NCI-H526 (cell line): ENCODE results near the gene CDK6.
A peak's percentile ranks its signal among the peaks of the same experiment; 100 is the strongest.

Experiments used
- DNase-seq, 2 experiments: peaks; one replicate each; lab custom pipeline; 2025; lab: John Stamatoyannopoulos, UW

The CDK6 gene

DNA sequence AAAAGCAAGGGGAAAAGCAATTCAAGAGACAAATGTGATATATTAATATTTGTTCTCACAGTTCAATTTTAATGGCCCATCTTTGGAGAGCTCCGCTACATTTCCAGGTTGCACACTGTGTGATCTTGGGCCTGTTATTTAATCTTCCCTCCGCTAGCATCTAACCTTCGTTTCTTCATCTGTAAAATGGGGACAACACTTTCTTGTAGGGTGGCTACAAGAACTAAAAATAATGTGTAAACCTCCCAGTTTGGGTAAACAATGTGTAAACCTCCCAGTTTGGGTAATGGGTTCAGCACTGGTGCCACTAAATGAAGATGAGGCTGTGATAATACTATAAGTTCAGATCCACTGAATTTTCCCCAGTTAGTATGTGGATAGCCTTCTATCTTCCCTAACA lies 99.5 kb downstream of the CDK6 start:
- DNase-seq: no peak

DNA sequence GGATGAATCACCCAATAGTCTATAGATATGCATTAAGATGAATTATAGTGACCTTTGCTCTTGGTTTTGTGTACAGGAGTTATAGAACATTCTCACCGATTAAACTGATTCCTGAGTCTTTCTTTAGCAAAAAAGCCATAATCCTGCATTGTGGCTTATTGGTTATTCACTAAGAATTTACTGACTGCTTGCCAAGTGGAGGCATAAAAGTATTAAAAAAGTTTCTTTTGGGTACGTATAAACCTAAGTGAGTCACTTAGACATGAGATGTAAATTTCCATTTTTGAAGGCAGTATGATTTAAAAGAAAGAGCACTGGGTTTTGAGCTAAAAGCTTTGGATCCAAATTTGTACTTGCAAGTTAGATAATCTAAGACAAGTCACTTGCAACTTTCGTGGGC lies 100.7 kb downstream of the CDK6 start:
- DNase-seq: no peak

- no peak for DNase-seq
These were observed 103.9 kb downstream of the CDK6 start for GRCh38 chr7:92732316-92733036.

DNA sequence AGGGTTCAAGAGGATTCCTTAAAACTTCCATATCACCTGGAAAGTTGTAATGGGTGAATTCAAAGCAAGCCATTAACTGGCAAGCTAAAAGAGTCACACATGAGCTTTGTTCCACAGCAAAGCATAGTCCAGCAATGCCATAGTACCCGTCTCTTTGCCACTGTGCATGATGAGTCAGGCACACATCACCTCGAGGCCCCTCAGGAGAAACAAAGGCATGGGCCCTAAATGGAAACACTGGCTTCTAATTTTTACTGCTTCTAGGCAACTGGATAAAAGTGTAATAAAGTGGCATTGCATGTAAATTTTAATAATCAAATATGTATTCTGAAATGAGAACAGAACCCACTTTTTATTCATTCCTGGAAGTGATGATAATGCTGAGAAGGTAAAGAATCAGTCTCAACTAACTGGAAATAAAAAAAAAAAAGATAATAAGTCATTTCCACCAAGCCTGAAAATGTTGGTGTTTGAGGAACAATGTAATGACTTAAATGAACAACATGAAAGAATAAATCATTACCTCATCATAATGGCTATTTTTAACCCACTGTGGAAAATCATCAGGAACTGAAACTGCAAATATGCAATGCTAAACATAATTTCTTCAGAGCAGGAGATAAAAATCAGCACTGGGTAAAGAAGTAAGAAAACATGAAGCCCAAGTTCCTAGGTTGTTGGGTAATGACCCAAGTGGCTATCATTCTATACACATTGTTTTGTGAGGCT lies 104.9 kb downstream of the CDK6 start:
- no peak for DNase-seq

DNA sequence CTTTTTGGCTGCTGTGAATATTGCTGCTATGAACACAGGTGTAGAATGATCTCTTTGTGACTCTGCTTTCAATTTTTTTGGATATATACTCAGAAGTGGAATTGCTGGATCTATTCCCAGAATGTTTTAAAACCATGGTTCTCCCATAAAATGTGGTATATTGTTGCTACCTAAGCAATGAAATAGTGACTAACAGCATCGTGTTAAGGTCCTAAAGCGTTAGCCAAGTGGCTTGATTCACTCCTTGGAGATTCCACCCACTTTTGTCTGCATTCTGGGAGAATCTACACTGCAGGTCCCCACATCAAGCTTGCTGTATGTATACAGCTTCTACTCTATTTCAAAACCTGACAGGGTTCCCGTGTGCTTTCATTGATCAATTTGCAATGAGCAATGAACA lies 105.6 kb downstream of the CDK6 start:
- no peak for DNase-seq

DNA sequence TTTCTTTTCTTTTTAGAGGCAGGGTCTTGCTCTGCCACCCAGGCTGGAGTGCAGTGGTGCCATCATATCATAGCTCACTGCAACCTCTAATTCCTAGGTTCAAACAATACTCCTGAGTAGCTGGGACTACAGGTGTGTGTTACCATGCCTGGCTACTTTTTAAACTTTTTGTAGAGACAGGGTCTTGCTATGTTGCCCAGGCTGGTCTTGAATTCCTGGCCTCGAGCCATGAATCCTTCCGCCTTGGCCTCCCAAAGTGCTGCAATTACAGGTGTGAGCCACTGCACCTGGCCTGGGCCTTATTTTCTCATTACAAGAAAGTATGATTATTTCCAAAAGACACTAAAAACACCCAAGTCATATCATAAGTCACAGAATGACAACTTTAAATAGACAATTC lies 106.6 kb downstream of the CDK6 start:
- no peak for DNase-seq

- no peak for DNase-seq
These were observed 107.2 kb downstream of the CDK6 start for GRCh38 chr7:92729172-92729571.

GRCh38 chr7:92727755-92728154 lies 108.6 kb downstream of the CDK6 start:
- DNase-seq: no peak

DNA sequence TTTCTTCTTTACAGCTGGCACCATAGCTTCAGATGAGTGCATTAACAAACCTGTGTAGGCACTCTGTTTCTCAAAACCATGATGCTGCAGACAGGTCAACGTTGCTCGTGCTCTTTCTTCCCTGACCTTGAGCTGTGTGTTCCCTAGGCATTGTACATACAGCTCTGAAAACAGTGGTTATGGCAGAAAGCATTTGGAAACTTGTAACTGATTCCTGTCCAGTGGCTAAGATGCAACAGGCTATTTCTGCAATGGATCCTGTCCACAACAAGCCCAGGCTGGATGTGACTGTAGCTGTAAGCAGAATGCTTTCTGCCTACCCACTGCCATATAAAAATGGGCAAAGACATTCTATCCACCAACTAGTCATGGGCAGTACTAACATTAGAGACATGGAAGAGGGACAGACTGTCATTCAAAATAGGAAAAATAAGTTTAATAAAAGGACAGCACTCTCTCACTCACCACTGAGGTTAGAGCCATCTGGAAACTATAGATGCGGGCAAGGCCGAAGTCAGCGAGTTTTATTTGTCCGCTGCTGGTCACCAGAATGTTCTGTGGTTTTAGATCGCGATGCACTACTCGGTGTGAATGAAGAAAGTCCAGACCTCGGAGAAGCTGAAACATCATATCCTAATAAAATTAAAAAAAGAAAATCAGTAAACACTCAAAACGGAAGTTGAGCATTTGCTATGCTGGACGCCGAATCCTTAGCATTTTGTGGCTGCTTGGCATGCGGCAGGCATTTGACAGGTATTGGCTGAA lies 111.0 kb downstream of the CDK6 start:
- no peak for DNase-seq

- no peak for DNase-seq
These were observed 112.4 kb downstream of the CDK6 start for GRCh38 chr7:92723943-92724342.

DNA sequence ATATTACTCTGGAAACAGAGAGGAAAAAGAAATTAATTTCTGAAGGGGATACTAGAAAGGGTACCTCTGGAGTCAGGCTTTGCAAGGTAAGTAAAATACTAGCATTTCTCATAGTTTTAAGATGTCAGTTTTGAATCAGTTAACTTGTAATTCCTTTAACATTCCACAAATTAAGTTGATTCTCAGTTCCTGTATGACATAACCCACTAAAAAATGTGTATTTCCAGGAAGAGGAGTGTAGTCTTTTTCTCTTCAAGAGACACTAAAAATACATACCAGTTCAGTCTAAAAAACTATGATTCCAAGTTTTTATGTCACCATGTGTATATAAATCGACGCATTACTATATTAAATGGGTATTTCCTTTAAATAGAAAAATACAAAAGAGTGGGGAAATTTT lies 113.2 kb downstream of the CDK6 start:
- DNase-seq: no peak

GRCh38 chr7:92722541-92722940 lies 113.8 kb downstream of the CDK6 start:
- DNase-seq: no peak

- DNase-seq: no peak
These were observed 115.6 kb downstream of the CDK6 start for GRCh38 chr7:92720604-92721350.

DNA sequence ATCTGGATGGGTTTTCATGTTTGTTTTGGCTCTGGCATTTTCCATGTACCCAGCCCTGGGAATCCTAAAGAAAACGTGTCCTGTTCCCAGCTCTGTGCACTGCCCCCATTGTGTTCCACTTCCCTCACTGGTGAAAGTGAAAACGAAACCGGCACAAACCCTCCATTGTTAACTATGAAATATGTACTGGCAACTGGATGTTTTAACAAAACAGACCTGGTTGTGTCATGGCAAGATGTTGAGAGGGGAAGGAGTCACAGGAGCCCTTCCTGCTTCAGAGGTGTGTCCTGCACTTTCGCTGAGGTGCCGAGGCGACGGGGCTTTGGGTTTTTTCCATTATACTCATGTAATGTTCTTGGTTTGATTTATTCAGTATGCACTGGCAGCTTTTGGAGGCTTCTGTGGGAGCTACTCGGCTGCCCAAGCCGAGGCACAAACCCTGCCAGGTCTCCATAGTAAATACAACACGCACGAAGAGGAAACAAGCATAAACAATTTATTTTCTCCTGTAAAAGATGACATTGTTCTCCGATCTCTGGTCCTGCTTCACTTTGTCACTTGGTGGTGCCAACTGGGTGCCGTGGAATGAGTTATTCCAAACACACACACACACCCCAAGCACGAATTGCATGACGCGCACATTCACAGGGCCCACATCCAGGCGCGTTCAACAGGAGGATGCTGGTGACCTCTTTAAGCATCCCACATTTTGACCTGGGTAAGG lies 118.2 kb downstream of the CDK6 start:
- DNase-seq: peak; percentile 54 to 64

GRCh38 chr7:92717623-92717992 lies 118.8 kb downstream of the CDK6 start:
- no peak for DNase-seq

DNA sequence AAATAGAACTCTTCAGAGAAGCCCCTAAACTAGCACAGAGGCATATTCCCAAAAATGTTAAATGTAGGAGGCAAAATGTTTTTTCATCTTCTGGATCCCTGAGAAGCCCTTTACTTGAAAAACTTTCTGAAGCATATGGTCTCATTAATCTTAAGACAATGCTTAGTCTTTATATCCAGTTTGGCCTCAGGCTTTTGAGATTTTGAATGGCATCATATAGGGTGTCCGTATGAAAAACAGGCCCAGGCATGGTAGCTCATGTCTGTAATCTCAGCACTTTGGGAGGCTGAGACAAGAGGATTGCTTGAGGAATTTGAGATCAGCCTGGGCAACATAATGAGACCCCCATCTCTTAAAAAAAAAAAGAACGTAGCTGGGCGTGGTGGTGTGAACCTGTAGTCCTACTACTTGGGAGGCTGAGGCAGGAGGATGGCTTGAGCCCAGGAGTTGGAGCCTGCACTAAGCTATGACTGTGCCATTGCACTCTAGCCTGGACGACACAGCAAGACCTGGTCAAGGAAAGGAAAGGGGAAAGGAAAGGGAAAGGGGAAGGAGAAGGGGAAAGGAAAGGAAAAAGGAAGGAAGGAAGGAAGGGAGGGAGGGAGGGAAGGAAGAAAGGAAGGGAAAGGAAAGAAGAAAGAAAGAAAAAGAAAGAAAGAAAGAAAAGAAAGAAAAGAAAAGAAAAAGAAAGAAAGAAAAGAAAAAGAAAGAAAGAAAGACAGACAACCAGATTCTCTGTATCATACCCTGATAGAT lies 119.4 kb downstream of the CDK6 start:
- DNase-seq: no peak

DNA sequence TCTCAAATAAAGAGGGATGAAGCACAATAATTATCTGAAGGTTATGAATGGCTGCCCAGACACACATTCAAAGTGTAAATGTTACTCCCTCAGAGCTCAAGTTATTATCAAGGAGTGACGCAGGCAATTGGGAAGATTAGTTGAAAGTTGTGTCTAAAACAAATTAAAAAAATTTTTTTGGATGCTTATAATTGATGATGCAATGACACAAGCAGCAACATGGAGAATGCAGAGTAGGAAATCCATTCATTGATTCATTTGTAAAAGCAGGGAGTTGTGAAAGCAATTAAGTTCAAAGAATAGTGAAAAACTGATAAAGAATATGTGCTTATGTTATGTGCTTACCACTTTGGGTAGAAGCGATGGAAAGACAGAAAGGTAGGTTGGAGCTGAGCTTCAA lies 120.4 kb downstream of the CDK6 start:
- DNase-seq: no peak

- DNase-seq: no peak
These were observed 121.6 kb downstream of the CDK6 start for GRCh38 chr7:92714767-92715166.

GRCh38 chr7:92714280-92714679 lies 122.1 kb downstream of the CDK6 start:
- no peak for DNase-seq

DNA sequence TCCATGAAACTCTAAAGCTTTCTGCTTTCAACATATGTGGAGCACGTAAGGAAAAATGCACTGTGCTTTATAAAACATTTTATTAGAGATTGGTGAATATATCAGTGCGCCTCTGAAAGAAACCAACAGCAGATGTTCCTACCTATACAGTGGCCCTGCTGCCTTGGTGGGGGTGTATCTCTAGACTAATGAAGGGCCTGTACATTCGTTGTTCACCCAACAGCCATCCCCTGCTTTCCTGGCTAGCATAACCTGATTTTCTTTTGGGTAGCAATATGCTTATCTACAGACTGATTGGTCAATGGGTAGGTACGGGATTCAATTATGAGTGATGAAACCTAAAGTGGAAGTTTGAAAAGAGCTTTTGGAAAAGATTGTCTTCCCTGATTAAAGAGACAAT lies 126.5 kb downstream of the CDK6 start:
- no peak for DNase-seq

GRCh38 chr7:92709150-92709549 lies 127.2 kb downstream of the CDK6 start:
- no peak for DNase-seq
